ENCODE results near the gene MUC5AC. TPM values are rescaled to one million over a fixed set of nuclear protein-coding genes. Genes with fewer than 3 reads are reported as not detected.

Gene MUC5AC
- total and polyA plus RNA-seq, 2 of the 13 experiments (the other 11 are each of a cell fraction or from before 2014, with no cell fraction given), result under 0.01 TPM; not detected in 1

GRCh38 chr11:1235901-1236315 lies 78.2 kb downstream of the MUC5AC start:
- intact Hi-C loops (cut with micrococcal nuclease; ENCODE audit: unreplicated experiment), result no loop called here

More at GRCh38 chr11:1235901-1236315, 78.2 kb downstream of the MUC5AC start:
- H3K4me1 ChIP-seq (ENCODE audit: insufficient read depth, low read length), result no peaks in the 10 kb centered on the region
- H3K4me2 ChIP-seq (ENCODE audit: low read depth, low read length), result no peak overlapping the region
- no peak for ATAC-seq
- H2AFZ ChIP-seq (ENCODE audit: low read length), result no peak overlapping the region
- H3K79me2 ChIP-seq (ENCODE audit: insufficient read depth, low read length), result no peaks in the 10 kb centered on the region
- no peak for DNase-seq (ENCODE audit: low spot score)
- no peak for TF ChIP-seq CHD2 (IDR thresholded peaks at IDR 0.05; ENCODE audit: low read depth, low read length)
- no peak for TF ChIP-seq ZNF784 (CRISPR knock-in tag; IDR thresholded peaks at IDR 0.05; ENCODE audit: borderline replicate concordance)
- no peak for TF ChIP-seq HNRNPH1 (optimal IDR thresholded peaks at IDR 0.05; ENCODE audit: low read depth, low read length)
- TF ChIP-seq HNRNPK (IDR thresholded peaks at IDR 0.05; ENCODE audit: low read depth, low read length, poor library complexity, severe bottlenecking), result no peak
- TF ChIP-seq ZNF34 (CRISPR knock-in tag; IDR thresholded peaks at IDR 0.05; ENCODE audit: borderline replicate concordance), result no peak
- TF ChIP-seq GPN1 (CRISPR knock-in tag; IDR thresholded peaks at IDR 0.05; ENCODE audit: borderline replicate concordance), result no peak
- no peak for TF ChIP-seq BATF2 (CRISPR knock-in tag; IDR thresholded peaks at IDR 0.05)
- TF ChIP-seq, protein P1, sequence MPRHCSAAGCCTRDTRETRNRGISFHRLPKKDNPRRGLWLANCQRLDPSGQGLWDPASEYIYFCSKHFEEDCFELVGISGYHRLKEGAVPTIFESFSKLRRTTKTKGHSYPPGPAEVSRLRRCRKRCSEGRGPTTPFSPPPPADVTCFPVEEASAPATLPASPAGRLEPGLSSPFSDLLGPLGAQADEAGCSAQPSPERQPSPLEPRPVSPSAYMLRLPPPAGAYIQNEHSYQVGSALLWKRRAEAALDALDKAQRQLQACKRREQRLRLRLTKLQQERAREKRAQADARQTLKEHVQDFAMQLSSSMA (CRISPR knock-in tag; IDR thresholded peaks at IDR 0.05), result no peak
- TF ChIP-seq CAMTA2 (CRISPR knock-in tag; IDR thresholded peaks at IDR 0.05; ENCODE audit: borderline replicate concordance), result no peak
- TF ChIP-seq ELF1 (CRISPR knock-in tag; IDR thresholded peaks at IDR 0.05), result no peak
- no peak for TF ChIP-seq USF2 (IDR thresholded peaks at IDR 0.05; ENCODE audit: low read depth, low read length)
- no peak for TF ChIP-seq USF2 (CRISPR knock-in tag; IDR thresholded peaks at IDR 0.05; ENCODE audit: borderline replicate concordance)
- H3K9me3 ChIP-seq (ENCODE audit: low read length), result no peaks in the 10 kb centered on the region
- no peak overlapping the region for H3K4me3 ChIP-seq (replicated peaks in 1 of 3; ENCODE audit: insufficient read depth in 1 of 3, low read depth in 2 of 3, low read length in 3 of 3)
- in situ Hi-C loops (cut with HindIII; ENCODE audit: extremely low pct_ligation_motif_present, low pct_unique_long_range_greater_than_20kb), result no loop called here
- no peak overlapping the region for H3K9ac ChIP-seq (ENCODE audit: insufficient read depth, low read depth, low read length)
- WGBS (ENCODE audit: low lambda C conversion rate), result 76% methylated on average over 9 of the region's 16 CpGs
- no peak overlapping the region for H3K27ac ChIP-seq (ENCODE audit: extremely low read length, insufficient read depth, low read length)
- H3K36me3 ChIP-seq (replicated peaks in 1 of 2; ENCODE audit: control insufficient read depth in 1 of 2, insufficient read depth in 2 of 2, low read length in 2 of 2), result no peaks in the 10 kb centered on the region
- H4K20me1 ChIP-seq (ENCODE audit: insufficient read depth, low read length), result no peaks in the 10 kb centered on the region
- peaks cover 0 to 3% of the 10 kb centered on the region in 2 experiments; a peak in 2 of 5 replicates for H3K27me3 ChIP-seq (ENCODE audit: control insufficient read depth in 1 of 2, insufficient read depth in 2 of 2, low read length in 2 of 2)
- BruUV-seq (replicated peaks), result no TSS peak
- no peak for FAIRE-seq
- ChIA-PET CTCF (ENCODE audit: low intra/inter-chr PET ratio, low total read pairs) (no interaction called here), POLR2A (no interaction called here)

Measured in HepG2 (cell line).